Skeletal muscle satellite cell (primary cell): ENCODE measurements around the gene VASN. TPM values are rescaled to one million over a fixed set of nuclear protein-coding genes. Genes with fewer than 3 reads are reported as not detected.

Experiments
- H3K27me3 ChIP-seq: 2 replicates; pipeline ENCODE4 v1.7.0; 2013; ENCODE audit warnings: low read length; ENCODE audit not compliant: control insufficient read depth, insufficient read depth
- H3K36me3 ChIP-seq: 2 replicates; pipeline ENCODE4 v1.7.0; 2013; ENCODE audit warnings: mild to moderate bottlenecking, control low read depth, low read length; ENCODE audit not compliant: insufficient read depth
- H3K4me1 ChIP-seq: 2 replicates; pipeline ENCODE4 v1.7.0; 2013; ENCODE audit warnings: low read length; ENCODE audit not compliant: control insufficient read depth, insufficient read depth
- H3K4me2 ChIP-seq: 2 replicates; pipeline ENCODE4 v1.7.0; 2013; ENCODE audit warnings: mild to moderate bottlenecking, low read length
- H3K4me3 ChIP-seq: 2 replicates; pipeline ENCODE4 v1.7.0; 2013; ENCODE audit warnings: low read length
- H3K9ac ChIP-seq: 2 replicates; pipeline ENCODE4 v1.7.0; 2013; ENCODE audit warnings: mild to moderate bottlenecking, low read depth, low read length, moderate library complexity
- H3K9me3 ChIP-seq: replicated peaks from 2 replicates; pipeline ENCODE4 v1.7.0; 2013; ENCODE audit warnings: mild to moderate bottlenecking, control low read depth, low read length
- small RNA-seq: library from RNA; depleted of rRNA; stranded (forward); fragments of <200 nt; gene quantifications from one replicate; pipeline ENCODE3, GENCODE V24; 2012

Gene VASN

DNA sequence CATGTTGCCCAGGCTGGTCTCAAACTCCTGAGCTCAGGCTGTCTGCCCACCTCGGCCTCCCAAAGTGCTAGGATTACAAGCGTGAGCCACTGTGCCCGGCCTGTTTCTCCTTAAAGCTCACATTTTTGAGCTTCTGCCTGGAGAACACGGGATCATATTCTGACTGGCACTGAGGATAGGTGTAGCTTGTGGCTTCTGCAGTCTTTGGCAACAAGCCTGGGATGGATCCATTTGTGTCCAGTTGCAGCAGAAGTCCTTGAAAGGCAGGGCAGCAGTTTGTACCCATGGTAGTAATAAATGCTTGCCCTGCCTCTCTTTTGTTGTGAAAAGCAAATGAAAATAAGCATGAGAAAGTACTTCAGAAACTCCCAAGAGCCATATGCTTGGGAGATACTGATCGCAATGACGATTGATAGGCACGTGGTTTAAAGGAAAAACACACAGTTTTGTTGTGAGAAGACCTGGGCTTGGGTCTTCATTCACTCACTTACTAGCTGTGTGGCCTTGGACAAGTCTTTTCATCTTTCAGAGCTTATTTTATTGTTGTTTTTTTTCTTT lies 47.8 kb downstream of the VASN start:
- H3K27me3 ChIP-seq, result no peaks in the 10 kb centered on the region
- no peak overlapping the region for H3K4me3 ChIP-seq
- no peak overlapping the region for H3K9ac ChIP-seq
- H3K9me3 ChIP-seq, result no peaks in the 10 kb centered on the region
- H3K4me1 ChIP-seq, result peaks cover 16% of the 10 kb centered on the region
- no peak overlapping the region for H3K4me2 ChIP-seq
- no peaks in the 10 kb centered on the region for H3K36me3 ChIP-seq

- Histone ChIP-seq H3K4me1 (peaks cover 10% of the 10 kb centered on the region), H3K4me2 (no peak overlapping the region), H3K9me3 (no peaks in the 10 kb centered on the region), H3K36me3 (no peaks in the 10 kb centered on the region), H3K27me3 (no peaks in the 10 kb centered on the region), H3K9ac (no peak overlapping the region), H3K4me3 (no peak overlapping the region)
Measured at GRCh38 chr16:4420505-4421105, 49.0 kb downstream of the VASN start.

DNA sequence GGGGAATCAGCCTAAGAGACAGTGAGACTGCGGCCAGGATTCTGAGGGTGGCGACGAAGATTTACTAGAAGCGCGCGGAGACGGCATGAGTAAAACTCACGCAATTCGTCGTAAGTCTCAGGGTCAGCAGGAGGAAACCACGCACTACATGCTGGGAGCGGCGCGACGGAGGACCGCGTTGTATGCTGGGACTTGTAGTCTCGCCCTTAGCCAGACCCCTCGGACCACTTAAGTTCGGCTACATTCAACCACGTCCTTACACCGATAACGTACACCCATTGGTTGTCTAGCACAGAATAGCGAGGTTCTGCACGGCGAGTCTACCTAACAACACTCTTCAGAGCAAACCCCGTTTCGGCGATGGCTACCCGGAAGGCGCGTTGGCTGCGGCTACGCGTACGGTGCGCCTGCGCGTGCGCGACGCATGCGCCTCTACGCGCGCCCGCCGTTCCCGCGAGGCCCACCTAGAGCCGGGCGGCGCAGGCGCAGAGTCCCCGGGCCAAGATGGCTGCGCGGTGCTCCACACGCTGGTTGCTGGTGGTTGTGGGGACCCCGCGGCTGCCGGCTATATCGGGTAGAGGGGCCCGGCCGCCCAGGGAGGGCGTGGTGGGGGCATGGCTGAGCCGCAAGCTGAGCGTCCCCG lies 53.9 kb downstream of the VASN start, which contains the start of gene DNAJA3:
Gene DNAJA3 (plus strand): TSS at position 491 of the 643 bp plus-strand sequence. CDS start 14 bp downstream, at position 505.
- H3K4me2 ChIP-seq, result peak within 1 kb of the TSS; percentile 70
- no peaks in the 10 kb centered on the region for H3K27me3 ChIP-seq
- peak within 1 kb of the TSS; percentile 79 for H3K4me3 ChIP-seq
- peaks cover 6% of the 10 kb centered on the region for H3K36me3 ChIP-seq
- peak within 1 kb of the TSS; percentile 88 for H3K9ac ChIP-seq
- H3K9me3 ChIP-seq, result no peaks in the 10 kb centered on the region
- H3K4me1 ChIP-seq, result peaks cover 11% of the 10 kb centered on the region

DNA sequence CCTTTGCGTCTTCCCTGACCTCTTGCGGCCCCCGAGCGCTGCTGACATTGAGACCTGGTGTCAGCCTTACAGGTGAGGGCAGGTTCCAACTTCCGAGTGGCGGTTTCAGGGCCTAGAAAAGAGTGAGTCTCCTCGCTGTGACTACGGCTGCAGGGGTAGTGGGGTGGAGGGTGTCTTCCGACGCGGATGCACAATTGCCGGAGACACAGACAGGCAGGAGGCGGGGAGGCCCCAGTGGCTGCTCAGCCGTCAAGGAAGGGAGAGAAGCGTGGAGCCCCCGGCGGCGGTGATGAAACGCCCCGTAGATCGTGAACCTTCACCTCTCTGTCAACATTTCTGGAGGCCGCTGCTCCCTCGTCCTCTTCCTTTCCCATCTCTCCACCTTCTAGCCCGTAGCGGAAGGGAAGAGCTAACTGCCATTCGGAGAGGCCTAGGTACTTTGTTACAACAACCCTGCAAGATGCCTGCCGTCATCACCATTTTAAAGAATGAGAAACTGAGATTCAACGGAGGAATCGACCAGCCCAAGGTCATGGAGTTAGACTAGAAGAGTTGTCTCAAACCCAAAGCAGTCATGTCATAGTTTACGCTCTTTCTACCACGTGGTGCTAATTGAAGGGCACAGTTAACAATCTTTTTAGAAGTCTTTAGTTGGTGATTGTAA lies 54.5 kb downstream of the VASN start:
- H3K27me3 ChIP-seq, result no peaks in the 10 kb centered on the region
- H3K9me3 ChIP-seq, result no peaks in the 10 kb centered on the region
- H3K9ac ChIP-seq, result peak overlapping the region; percentile 88
- H3K4me1 ChIP-seq, result peaks cover 11% of the 10 kb centered on the region
- H3K4me2 ChIP-seq, result peak overlapping the region; percentile 70
- H3K4me3 ChIP-seq, result peak overlapping the region; percentile 79
- peaks cover 10% of the 10 kb centered on the region for H3K36me3 ChIP-seq

- Histone ChIP-seq H3K36me3 (peaks cover 16% of the 10 kb centered on the region), H3K4me3 (peak overlapping the region; percentile 79), H3K4me2 (peak overlapping the region; percentile 70), H3K27me3 (no peaks in the 10 kb centered on the region), H3K9ac (peak overlapping the region; percentile 88), H3K9me3 (no peaks in the 10 kb centered on the region), H3K4me1 (peaks cover 11% of the 10 kb centered on the region)
Measured at GRCh38 chr16:4426722-4427372, 55.2 kb downstream of the VASN start.

GRCh38 chr16:4428500-4428899 lies 56.9 kb downstream of the VASN start:
- Histone ChIP-seq H3K4me3 (no peak overlapping the region), H3K4me2 (no peak overlapping the region), H3K27me3 (no peaks in the 10 kb centered on the region), H3K9me3 (no peaks in the 10 kb centered on the region), H3K36me3 (peaks cover 21% of the 10 kb centered on the region), H3K4me1 (peaks cover 11% of the 10 kb centered on the region), H3K9ac (no peak overlapping the region)

DNA sequence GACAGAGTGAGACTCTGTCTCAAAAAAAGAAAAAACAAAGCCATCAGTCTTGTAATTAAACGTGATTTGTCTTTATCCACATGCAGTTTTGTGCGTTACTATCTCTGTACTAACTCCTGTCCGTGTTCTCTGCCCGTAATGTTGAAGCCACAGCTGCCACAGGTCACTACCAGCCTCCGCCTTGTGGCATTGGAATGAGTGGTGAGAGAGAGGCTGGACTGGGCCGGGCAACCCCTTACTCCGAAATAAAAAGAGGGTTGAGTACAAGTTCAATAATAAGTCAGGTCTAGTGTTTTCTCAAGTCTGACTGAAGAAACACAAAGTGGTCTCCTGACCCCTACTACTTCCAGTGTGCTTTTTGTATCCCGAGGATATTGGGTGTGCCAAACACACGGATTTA lies 59.4 kb downstream of the VASN start:
- Histone ChIP-seq H3K4me1 (peaks cover 6% of the 10 kb centered on the region), H3K4me2 (no peak overlapping the region), H3K36me3 (peaks cover 44% of the 10 kb centered on the region), H3K9ac (no peak overlapping the region), H3K9me3 (no peaks in the 10 kb centered on the region), H3K4me3 (no peak overlapping the region), H3K27me3 (no peaks in the 10 kb centered on the region)

Small RNAs within 50 kb of the gene (small RNA-seq; reads per million reads assigned to genes)
- not detected for gene AC012676.2
